Testis (tissue), 2 donors: ENCODE results near the gene SSBP3.

Source experiments
- CTCF ChIP-seq, 3 experiments: fragments of 450-650 bp in 2 of 3; fragments of 200-600 bp in 1 of 3; sonication (generic) in 1 of 3; IDR thresholded peaks; one replicate each; pipeline ENCODE4 v1.5.1; 2016 to 2019; ENCODE audit warnings: antibody characterized with exemption in 3 of 3, mild to moderate bottlenecking in 2 of 3, moderate library complexity in 1 of 3
- POLR2A ChIP-seq: fragments of 450-650 bp; IDR thresholded peaks from one replicate; pipeline ENCODE4 v1.6.1; 2017; ENCODE audit warnings: antibody characterized with exemption, mild to moderate bottlenecking, moderate library complexity

- TF ChIP-seq CTCF (IDR thresholded peaks at IDR 0.05) = no peak
- TF ChIP-seq POLR2A = no peak
These were observed 57.5 kb downstream of the SSBP3 start for GRCh38 chr1:54348700-54349021.
